Measurements from ENCODE around the gene GMFB. TPM values are rescaled to one million over a fixed set of nuclear protein-coding genes. Genes with fewer than 3 reads are reported as not detected.
"Not testable (repeated sequence)": the region's sequence is repeated elsewhere in the genome, so short reads cannot be mapped to it uniquely, and the experiment has no call there.

Gene GMFB
- total RNA-seq, 1 experiment from 2014 or later = 85.2 TPM

- Histone ChIP-seq H3F3A (ENCODE audit: low read length, unreplicated experiment) (no peaks in the 10 kb centered on the region), H2AFZ (ENCODE audit: low read length) (no peak overlapping the region), H4K20me1 (ENCODE audit: low read length) (no peaks in the 10 kb centered on the region), H3K27me3 (ENCODE audit: low read length) (no peaks in the 10 kb centered on the region), H3K9me3 (ENCODE audit: low read length) (no peaks in the 10 kb centered on the region; the same call in 1 of the 2 replicates), H3K79me2 (ENCODE audit: low read length) (no peaks in the 10 kb centered on the region), H3K27ac (ENCODE audit: low read length) (no peak overlapping the region), H3K9ac (ENCODE audit: low read length) (no peak overlapping the region), H3K4me2 (ENCODE audit: low read length) (no peak overlapping the region), H3K36me3 (ENCODE audit: low read depth, low read length) (no peaks in the 10 kb centered on the region), H3K4me3 (ENCODE audit: low read length) (no peak overlapping the region), H3K9me2 (replicated peaks; ENCODE audit: low read length) (no peaks in the 10 kb centered on the region), H3K4me1 (ENCODE audit: insufficient read depth, low read length) (no peaks in the 10 kb centered on the region)
- ChIA-PET CTCF (no interaction called here), POLR2A (ENCODE audit: unreplicated experiment) (no interaction called here)
- no TSS peak for BruUV-seq (replicated peaks)
- TF ChIP-seq EZH2 (IDR thresholded peaks at IDR 0.05; ENCODE audit: low read length, unreplicated experiment) (no peak), EZH2phosphoT487 (IDR thresholded peaks at IDR 0.05; ENCODE audit: borderline replicate concordance, low read length) (no peak)
- TF ChIP-seq, protein P1, sequence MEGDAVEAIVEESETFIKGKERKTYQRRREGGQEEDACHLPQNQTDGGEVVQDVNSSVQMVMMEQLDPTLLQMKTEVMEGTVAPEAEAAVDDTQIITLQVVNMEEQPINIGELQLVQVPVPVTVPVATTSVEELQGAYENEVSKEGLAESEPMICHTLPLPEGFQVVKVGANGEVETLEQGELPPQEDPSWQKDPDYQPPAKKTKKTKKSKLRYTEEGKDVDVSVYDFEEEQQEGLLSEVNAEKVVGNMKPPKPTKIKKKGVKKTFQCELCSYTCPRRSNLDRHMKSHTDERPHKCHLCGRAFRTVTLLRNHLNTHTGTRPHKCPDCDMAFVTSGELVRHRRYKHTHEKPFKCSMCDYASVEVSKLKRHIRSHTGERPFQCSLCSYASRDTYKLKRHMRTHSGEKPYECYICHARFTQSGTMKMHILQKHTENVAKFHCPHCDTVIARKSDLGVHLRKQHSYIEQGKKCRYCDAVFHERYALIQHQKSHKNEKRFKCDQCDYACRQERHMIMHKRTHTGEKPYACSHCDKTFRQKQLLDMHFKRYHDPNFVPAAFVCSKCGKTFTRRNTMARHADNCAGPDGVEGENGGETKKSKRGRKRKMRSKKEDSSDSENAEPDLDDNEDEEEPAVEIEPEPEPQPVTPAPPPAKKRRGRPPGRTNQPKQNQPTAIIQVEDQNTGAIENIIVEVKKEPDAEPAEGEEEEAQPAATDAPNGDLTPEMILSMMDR (conservative IDR thresholded peaks at IDR 0.05; ENCODE audit: low read depth, low read length) = no peak
- DNase-seq (no peak), ATAC-seq (peak; percentile 43)
- intact Hi-C loops (cut with micrococcal nuclease) = no loop called here
Measured at GRCh38 chr14:54457609-54457996, 31.2 kb downstream of the GMFB start.

- H3K27me3 ChIP-seq (ENCODE audit: low read length); intact Hi-C loops (cut with micrococcal nuclease); H3K27ac ChIP-seq (ENCODE audit: low read length); H3K4me3 ChIP-seq (ENCODE audit: low read length); BruUV-seq (replicated peaks); H3K79me2 ChIP-seq (ENCODE audit: low read length); H3F3A ChIP-seq (ENCODE audit: low read length, unreplicated experiment); H3K36me3 ChIP-seq (ENCODE audit: low read depth, low read length); H3K4me2 ChIP-seq (ENCODE audit: low read length); H3K9me2 ChIP-seq (replicated peaks; ENCODE audit: low read length); H3K4me1 ChIP-seq (ENCODE audit: insufficient read depth, low read length); H2AFZ ChIP-seq (ENCODE audit: low read length); POLR2A ChIA-PET (ENCODE audit: unreplicated experiment); H3K9ac ChIP-seq (ENCODE audit: low read length); H3K9me3 ChIP-seq (ENCODE audit: low read length); H4K20me1 ChIP-seq (ENCODE audit: low read length): not testable (repeated sequence)
- CTCF ChIA-PET = interaction anchor here (0.5 kb wide), 1 partner anchor 1880 kb away, joined by 8 read pairs; no protein-coding TSS in a partner anchor
- DNase-seq (peak; percentile 63), ATAC-seq (peak; percentile 85)
Measured at GRCh38 chr14:54456820-54457608, 31.8 kb downstream of the GMFB start.

DNA sequence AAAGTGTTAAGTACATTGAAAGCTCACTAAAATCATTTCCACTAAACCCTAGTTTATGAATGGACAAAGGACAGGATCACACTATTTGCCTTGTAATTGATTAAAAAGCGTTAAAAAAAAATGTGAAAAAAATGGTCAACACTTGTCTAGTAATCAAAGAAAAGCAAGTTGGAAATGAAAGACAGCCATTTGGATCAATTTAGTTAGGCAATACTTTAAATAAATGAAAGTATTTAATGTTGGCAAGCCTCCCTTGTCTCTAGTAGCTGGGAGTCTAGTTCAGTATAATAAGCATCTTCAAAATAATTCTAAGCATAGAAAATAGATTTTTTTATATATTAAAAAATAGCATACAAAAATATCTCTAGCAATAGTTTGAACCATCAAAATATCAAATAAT lies 33.4 kb downstream of the GMFB start:
- H3K9me3 ChIP-seq (ENCODE audit: low read length) = no peaks in the 10 kb centered on the region; the same call in 1 of the 2 replicates
- BruUV-seq (replicated peaks) = no TSS peak
- ATAC-seq = no peak
- H3K9me2 ChIP-seq (replicated peaks; ENCODE audit: low read length) = no peaks in the 10 kb centered on the region
- no peak overlapping the region for H3K4me3 ChIP-seq (ENCODE audit: low read length)
- TF ChIP-seq EZH2phosphoT487 (IDR thresholded peaks at IDR 0.05; ENCODE audit: borderline replicate concordance, low read length) = no peak
- TF ChIP-seq, protein P1 (conservative IDR thresholded peaks at IDR 0.05; ENCODE audit: low read depth, low read length) = no peak
- no peaks in the 10 kb centered on the region for H3F3A ChIP-seq (ENCODE audit: low read length, unreplicated experiment)
- no peaks in the 10 kb centered on the region for H3K27me3 ChIP-seq (ENCODE audit: low read length)
- H4K20me1 ChIP-seq (ENCODE audit: low read length) = no peaks in the 10 kb centered on the region
- no peak overlapping the region for H3K4me2 ChIP-seq (ENCODE audit: low read length)
- ChIA-PET CTCF (interaction anchor here (0.6 kb wide), 1 partner anchor 33 kb away, joined by 3 read pairs; no protein-coding TSS in a partner anchor), POLR2A (ENCODE audit: unreplicated experiment) (no interaction called here)
- intact Hi-C loops (cut with micrococcal nuclease) = no loop called here
- H3K79me2 ChIP-seq (ENCODE audit: low read length) = no peaks in the 10 kb centered on the region
- no peak overlapping the region for H2AFZ ChIP-seq (ENCODE audit: low read length)
- no peak for DNase-seq
- H3K27ac ChIP-seq (ENCODE audit: low read length) = no peak overlapping the region
- H3K9ac ChIP-seq (ENCODE audit: low read length) = no peak overlapping the region
- no peaks in the 10 kb centered on the region for H3K4me1 ChIP-seq (ENCODE audit: insufficient read depth, low read length)
- H3K36me3 ChIP-seq (ENCODE audit: low read depth, low read length) = no peaks in the 10 kb centered on the region

DNA sequence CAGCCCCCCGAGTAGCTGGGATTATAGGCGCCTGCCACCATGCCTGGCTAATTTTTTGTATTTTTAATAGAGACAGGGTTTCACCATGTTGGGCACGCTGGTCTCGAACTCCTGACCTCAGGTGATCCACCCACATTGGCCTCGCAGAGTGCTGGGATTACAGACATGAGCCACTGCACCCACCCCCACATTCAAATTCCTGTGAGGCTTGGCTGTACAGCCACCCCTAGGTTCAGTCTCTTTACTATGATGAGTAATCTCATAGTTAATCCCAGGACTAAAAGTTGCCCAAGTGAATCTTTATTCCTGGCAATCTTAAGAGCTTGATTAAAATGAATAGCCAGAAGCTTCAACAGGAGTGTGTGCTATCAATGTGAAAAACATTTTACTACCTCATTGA lies 34.8 kb downstream of the GMFB start:
- H4K20me1 ChIP-seq (ENCODE audit: low read length); BruUV-seq (replicated peaks); intact Hi-C loops (cut with micrococcal nuclease); H3F3A ChIP-seq (ENCODE audit: low read length, unreplicated experiment); H3K9me2 ChIP-seq (replicated peaks; ENCODE audit: low read length); H3K4me3 ChIP-seq (ENCODE audit: low read length); H2AFZ ChIP-seq (ENCODE audit: low read length); H3K36me3 ChIP-seq (ENCODE audit: low read depth, low read length); H3K9me3 ChIP-seq (ENCODE audit: low read length); H3K27me3 ChIP-seq (ENCODE audit: low read length); H3K4me1 ChIP-seq (ENCODE audit: insufficient read depth, low read length); CTCF ChIA-PET; H3K79me2 ChIP-seq (ENCODE audit: low read length); H3K4me2 ChIP-seq (ENCODE audit: low read length); H3K9ac ChIP-seq (ENCODE audit: low read length); H3K27ac ChIP-seq (ENCODE audit: low read length): not testable (repeated sequence)
- peak; percentile 65 for DNase-seq
- POLR2A ChIA-PET (ENCODE audit: unreplicated experiment) = interaction anchor here (0.6 kb wide), 1 partner anchor 55 kb away, joined by 4 read pairs; the partner anchor contains the start of gene CGRRF1
- ATAC-seq = peak; percentile 63
